ENCODE measurements around the gene PPP1R37.

Gene PPP1R37

GRCh38 chr19:45140144-45140503 lies 47.1 kb downstream of the PPP1R37 start:
- DNase-seq = no peak

DNA sequence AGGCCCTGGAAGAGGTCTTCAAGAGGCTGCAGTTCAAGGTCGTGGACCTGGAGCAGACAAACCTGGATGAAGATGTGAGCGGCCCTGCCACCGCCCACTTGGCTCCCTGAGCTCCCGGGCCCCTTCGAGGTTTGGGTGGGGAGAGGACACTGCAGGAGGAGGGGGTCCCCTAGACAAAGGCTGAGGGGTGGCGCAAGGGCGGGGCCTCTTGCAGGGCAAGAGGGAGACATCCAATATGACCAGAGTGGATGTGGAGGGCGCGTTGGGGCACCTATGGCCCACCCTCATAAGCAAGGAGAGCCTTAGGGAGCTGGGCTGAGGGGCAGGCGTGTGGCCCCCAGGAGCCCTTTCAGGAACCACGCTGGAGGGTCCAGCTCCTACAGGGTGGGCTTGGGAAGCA lies 47.6 kb downstream of the PPP1R37 start:
- no peak for DNase-seq

- no peak for DNase-seq
Observed at GRCh38 chr19:45141203-45141900, 48.4 kb downstream of the PPP1R37 start.

GRCh38 chr19:45142016-45142725 lies 49.2 kb downstream of the PPP1R37 start:
- DNase-seq = no peak

DNA sequence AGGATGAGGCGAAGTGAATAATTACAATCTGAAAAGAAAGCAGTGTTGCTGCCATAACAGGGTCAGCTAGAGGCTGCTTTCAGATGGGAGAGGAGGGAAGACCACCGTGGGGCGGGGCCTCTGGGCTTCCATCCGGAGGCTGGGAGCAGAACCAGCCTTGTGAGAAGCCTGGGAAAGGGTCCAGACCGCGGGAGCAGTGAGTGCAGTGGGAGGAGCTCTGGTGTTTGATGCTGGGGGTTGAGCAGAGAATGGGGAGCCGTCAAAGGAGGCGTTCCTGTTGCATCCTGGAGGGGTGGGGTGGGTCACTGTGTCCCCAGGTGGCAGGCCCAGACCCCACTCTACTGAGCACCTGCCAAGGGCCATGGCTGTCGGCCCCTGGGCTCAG lies 49.7 kb downstream of the PPP1R37 start:
- DNase-seq = no peak

DNA sequence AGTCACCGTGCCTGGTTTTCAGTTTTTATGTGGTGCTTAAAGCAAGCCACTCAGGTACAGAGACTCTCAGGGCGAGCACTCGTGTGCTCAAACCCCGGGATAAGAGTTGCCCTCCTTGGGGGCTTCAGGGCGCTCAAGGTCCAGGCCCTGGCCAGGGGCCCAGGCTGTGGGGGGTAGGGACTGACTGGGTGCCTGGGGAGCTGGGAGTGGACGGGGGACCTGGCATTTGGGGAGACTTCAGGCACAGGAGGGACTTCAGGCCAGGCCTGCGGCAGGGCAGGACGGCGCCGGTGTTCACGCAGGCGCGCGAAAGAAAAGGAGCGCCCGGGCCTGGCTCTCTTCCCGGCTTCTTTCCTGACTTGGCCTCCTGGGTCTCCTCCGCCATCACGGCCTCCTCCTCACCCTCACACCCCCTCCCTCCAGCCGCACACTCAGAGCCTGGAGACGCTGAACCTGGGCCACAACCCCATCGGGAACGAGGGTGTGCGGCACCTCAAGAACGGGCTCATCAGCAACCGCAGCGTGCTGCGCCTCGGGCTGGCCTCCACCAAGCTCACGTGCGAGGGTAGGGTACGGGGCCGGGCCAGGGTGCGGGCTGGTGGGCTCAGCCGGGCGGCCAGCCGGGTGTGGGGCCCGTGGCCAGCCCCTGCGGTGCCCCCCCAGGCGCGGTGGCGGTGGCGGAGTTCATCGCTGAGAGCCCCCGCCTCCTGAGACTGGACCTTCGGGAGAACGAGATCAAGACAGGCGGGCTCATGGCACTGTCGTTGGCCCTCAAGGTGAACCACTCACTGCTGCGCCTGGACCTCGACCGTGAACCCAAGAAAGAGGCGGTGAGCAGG lies 51.7 kb downstream of the PPP1R37 start:
- DNase-seq = no peak

DNA sequence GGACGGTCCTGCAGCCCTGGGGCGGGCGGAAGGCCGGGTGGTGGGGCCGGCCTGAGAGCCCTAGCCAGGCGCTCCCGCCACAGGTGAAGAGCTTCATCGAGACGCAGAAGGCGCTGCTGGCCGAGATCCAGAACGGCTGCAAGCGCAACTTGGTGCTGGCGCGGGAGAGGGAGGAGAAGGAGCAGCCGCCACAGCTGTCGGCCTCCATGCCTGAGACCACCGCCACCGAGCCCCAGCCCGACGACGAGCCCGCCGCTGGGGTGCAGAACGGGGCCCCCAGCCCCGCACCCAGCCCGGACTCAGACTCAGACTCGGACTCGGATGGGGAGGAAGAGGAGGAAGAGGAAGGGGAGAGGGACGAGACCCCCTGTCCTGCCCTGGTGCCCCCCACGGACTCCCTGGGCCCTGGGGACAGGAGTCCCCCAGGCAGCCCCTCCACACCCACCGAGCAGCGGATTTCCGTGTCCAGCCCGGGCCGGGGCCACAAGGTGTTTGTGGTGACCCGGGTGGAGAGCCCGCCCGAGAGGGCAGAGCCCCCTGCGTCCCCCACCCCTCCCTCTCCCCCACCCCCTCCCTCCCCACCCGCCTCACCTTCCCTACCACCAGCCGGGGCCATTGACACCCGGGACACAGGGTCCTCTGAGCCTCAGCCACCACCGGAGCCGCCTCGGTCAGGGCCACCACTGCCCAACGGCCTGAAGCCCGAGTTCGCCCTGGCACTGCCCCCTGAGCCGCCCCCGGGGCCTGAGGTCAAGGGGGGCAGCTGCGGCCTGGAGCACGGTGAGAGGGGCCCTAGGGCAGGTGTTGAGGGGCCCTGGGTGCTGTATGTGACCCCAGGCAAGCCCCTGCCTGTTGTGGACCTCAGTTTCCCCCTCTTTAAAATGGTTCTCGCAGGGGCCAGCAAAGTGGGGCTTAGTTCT lies 52.6 kb downstream of the PPP1R37 start:
- no peak for DNase-seq

DNA sequence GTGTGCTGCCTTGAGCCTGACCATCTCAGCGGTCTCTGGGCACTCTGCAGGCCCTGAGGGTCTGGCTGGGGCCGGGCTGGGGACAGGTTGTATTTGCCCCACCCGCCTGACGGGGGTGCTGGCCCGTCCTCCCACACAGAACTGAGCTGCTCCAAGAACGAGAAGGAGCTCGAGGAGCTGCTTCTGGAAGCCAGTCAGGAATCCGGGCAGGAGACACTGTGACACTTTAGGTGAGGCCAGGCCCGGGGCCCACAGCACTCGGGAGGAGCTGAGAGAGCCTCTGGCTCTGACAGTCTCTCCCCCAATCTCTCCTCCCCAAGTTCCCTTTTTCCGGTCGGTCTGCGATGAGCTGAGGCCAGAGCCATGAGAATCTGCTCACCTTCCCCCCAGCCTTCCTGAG lies 53.3 kb downstream of the PPP1R37 start:
- DNase-seq = no peak

- DNase-seq = no peak
Observed at GRCh38 chr19:45146741-45147205, 53.8 kb downstream of the PPP1R37 start.

DNA sequence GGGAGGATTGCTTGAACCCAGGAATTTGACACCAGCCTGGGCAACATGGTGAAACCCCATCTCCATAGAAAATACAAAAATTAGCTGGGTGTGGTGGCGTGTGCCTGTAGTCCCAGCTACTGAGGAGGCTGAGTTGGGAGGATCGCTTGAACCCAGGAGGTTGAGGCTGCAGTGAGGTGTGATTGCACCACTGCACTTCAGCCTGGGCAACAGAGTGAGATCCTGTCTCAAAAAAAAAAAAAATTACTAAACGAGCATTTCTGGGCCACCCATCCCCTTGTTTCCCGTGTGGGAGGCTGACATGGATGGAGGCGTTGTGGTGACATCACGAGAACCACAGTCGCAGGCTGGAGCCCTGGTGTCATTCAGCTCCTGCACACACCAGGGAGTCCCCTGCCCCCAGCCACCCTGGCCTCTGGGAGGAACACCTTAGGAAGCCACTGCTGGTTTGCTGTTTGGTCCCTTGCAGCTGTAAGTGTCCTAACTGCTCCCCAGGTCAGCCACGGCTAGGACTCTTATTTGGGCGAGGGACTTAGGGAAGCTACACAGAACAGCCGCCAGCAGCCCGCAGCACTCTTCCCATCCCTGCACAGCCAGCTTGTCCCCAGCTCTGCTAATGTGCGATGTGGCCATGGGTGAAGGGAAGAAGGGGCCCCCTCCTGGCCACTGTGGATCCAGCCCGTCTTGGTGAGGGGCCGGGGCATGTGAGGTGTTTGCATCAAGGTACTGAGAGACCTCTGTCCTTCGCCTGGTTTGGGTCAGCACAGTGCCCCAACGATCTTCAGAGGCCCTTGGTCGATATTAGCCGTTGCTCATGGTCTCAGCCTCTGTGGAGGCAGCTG lies 55.1 kb downstream of the PPP1R37 start:
- no peak for DNase-seq

DNA sequence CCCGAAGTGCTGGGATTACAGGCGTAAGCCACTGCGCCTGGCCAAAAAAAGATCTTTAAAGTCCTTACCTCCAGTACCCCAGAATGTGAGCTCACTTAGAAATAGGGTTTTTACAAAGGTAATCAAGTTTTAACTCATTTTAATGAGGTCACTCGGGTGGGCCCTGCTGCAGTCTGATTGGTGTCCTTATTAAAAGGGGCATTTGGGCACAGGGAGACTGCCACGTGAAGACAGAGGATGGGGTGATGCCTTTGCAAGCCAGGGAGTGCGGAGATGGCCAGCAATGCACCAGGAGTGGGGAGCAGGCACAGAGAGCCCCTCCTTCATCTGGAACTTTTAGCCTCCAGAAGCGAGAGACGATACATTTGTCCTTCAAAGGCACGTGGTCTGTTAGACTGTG lies 56.1 kb downstream of the PPP1R37 start:
- DNase-seq = no peak

DNA sequence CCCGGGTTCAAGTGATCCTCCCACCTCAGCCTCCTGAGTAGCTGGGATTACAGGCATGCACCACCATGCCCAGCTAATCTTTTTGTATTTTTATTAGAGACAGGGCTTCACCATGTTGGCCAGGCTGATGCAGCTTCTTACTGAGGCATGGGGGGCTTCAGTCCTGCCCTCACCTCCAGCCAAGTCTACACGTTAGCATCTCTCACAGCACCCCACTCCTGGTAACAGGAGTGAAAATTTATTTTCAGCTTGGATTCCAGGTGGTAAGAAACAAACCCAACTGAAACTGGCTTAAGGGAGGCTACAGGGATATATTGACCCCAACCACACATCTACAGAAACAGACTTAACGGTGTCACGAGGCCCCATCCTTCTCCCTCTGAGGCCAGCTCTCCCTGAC lies 57.2 kb downstream of the PPP1R37 start:
- no peak for DNase-seq

DNA sequence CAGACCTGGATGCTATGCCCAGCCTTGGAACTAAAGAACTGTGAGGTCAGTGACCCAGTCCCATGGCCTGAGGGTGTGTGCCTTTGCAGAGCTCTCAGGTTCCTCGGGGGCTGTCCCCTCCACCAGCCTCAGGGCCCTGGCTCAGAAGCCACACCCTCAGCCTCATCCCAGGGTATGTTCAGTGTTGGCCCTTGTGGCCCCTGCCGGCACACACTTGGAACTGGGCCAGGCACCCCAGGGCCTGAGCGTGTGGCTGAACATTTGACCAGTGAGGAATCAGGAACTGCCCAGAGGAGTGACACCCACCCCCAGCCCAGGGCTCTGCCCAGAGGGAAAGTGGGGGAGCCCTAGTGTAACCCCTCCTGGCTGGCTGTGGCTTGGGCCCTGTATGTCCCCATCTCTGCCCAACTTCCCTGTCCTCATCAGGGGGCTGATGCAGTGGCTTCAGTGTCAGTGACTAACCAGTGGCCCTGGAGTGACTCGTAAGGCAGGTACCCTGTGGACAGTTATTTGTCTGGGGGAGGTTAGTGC lies 57.8 kb downstream of the PPP1R37 start:
- DNase-seq = no peak

DNA sequence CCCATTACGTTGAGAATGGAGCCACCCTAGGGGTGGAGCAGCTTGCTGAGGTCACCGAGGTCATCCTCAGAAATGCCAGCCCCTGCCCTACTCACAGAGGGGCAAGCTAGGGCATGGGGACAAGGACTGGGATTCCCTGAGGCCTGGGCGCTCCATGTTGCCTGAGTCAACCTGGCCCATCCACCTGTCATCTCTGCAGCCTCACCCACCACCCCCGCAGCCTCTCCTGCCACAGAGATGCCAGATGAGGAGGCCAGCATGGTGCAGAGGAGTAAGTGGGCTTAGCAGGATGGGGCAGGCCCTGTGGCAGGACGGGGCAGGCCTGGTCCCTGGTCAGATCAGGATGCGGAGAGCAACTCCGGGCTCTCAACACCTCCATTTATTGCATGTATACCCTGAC lies 58.3 kb downstream of the PPP1R37 start:
- DNase-seq = no peak

DNA sequence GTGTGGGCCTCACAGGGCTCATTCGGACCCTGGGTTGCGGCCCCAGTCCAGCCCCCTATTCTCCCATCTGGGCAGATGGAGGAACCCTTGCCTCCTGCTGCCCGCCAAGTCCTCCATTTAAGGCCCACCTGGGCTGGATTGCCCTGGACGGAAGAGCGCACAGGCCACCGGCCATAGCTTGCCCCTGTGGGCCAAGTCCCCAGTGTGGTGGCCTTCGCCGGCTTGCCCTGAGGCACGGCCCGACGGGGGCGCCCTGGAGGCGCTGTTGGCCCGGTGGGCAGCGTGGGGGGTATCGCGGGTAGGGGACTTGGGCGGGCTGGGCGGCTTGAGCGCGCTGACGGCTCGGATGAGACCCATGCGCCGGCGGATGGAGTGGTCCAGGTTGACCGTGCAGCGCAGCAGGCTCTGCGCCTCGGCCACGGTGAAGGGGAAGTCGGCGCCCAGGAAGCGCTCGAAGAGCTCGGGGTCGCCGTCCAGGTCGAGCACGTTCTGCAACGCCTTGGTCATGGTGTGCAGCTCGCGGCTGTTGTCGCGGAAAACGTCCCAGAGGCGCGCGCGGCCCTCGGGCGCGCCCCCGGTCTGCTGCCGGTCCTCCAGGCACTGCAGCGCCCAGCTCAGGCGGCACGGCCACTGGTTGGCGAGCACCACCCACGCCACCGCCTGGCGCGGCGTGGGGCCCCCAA lies 59.0 kb downstream of the PPP1R37 start:
- no peak for DNase-seq

- DNase-seq = no peak
Observed at GRCh38 chr19:45152504-45153338, 59.7 kb downstream of the PPP1R37 start.

- no peak for DNase-seq
Observed at GRCh38 chr19:45153339-45154063, 60.5 kb downstream of the PPP1R37 start.

- no peak for DNase-seq
Observed at GRCh38 chr19:45154064-45154827, 61.3 kb downstream of the PPP1R37 start.

Data from NCI-H510A (cell line).